HG02588 (cell line): ENCODE measurements around the gene WNT9A.

Source experiments
- ATAC-seq: cut with Tn5 transposase; IDR thresholded peaks from one replicate; pipeline ENCODE4 v1.9.1; 2021; ENCODE audit warnings: mild to moderate bottlenecking, moderate library complexity; ENCODE audit not compliant: unreplicated experiment

Gene WNT9A

DNA sequence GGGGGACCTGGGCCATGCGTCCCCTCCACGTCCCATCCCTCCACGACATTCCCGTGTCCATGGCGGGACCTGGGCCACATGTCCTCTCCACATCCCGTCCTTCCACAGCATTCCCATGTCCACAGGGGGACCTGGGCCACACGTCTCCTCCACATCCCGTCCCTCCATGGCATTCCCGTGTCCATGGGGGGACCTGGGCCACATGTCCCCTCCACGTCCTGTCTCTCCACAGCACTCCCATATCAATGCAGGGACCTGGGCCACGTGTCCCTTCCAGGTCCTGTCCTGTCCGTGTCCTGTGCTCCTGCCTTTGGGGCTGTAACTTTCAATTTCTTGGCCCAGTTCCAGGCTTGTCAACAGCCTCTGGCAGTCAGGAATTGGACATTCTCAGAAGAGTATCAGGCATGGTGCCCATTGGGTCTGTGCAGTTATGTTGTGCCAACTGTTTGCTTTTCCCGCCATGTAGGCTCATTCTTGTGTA lies 47.1 kb downstream of the WNT9A start:
- ATAC-seq, result no peak

DNA sequence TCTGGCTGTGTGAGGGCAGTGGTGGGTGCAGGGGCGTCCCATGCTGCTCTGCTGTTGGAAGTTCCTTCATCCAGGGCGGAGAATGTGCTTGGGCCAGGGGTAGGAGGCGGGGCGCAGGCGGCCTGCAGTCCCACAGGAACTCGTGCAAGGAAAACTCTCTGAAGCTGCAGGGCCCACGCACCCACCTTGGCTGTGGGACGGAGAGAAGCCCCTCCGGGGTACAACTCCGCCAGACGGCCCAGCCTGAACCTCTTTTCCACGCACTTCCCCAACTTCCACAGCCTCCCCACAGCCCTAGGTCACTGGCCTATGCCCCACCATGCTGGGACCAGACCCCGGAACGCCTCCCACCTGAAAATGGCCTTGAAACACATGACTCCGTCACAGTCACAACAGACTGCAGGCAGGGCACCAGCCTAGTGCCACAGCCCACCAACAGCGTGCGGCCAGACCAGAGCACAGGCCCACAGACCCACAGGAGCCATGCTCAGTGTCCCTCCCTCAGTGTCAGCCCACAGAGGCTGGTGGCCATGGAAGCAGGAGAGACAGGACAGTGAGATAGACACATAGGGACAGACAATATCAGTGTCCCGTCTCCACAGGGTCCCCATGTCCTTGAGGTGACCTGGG lies 47.8 kb downstream of the WNT9A start:
- ATAC-seq, result no peak

DNA sequence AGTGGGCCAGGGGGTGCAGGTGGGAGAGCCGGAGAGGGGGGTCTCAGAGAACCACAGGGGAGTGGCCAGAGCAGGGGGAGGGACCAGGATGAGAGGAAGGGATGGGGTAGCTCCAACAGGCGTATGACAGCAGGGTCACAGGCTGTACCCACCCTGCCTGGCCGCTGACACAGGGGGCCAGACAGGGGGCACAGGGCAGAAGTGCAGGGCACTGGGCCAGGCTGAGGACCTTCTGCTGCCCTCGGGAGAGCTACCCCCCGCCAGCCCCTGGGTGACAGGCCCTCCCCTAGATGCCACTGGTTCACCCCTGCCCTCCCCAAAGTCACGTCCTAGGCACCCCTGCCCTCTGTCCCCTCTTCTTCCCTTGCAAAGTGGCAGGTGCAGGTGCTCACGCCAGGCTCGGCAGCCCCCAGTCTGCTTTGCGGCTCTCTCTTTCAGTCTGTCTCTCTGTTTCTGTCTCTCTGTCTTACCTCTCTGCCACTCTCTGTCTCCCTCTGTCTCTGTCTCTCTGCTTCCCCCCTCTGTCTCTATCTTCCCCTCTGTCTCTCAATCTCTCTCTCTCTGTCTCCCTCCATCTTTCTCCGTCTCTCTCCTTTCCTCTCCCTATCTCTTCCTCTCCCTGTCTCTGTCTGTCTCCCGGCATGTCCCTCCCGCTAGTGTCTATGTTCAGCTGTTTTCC lies 48.5 kb downstream of the WNT9A start:
- ATAC-seq, result no peak

DNA sequence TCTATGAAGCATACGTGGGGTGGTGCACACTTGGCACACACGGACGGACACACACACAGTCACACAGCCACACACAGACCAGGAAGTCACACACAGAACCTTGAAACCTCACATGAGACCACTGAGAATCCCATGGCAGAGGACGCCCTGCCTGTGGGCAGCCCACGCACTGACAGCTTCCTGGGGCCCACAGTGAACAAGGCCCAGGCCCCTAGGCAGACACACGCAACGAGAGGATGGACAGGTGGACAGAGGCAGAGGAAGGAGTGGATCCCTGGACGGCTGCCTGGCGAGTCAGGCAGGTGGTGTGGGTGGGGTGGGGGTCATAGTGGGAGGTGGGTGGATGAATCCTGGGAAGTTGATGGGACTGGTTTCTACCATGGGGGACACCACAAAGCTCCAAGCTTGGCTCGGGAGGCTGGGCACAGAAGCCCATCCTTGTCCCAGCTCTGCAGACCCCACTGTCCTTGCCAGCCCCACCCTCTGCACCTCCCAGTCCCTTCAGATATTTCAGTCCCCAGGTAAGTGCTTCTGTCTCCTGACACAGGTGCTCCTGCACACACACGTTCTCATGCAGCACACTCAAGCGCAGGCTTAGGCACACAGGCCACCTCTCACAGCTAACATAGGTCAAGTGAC lies 49.1 kb downstream of the WNT9A start:
- ATAC-seq, result no peak

DNA sequence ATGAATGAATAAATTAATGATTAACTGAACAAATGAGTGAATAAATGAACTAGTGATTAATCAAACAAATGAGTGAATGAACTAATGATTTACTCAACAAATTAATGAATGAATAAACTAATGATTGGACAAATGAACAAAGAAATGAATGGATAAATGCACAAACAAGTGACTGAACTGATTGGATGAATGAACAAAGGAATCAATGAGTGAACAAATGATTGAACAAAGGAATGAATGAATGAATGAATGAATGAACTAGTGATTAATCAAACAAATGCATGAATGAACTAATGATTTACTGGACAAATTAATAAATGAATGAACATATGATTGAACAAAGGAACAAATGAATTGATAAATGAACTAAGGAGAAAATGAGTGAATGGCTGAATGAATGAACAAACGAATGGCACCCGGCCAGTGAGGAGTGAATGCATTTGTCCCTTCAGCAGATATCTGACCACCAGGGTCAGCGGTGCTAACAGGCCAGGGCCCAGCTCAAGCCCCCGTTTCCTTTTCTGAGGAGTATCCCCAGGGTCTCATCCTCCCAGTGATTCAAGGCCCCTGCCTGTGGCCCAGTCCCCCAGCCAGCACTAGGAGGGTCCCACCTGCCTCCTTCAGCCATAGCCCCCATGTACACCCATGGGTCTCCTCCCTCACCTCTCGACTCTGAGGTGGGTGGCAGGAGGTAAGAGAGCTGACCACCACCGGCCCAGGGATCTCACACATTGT lies 49.9 kb downstream of the WNT9A start:
- no peak for ATAC-seq

DNA sequence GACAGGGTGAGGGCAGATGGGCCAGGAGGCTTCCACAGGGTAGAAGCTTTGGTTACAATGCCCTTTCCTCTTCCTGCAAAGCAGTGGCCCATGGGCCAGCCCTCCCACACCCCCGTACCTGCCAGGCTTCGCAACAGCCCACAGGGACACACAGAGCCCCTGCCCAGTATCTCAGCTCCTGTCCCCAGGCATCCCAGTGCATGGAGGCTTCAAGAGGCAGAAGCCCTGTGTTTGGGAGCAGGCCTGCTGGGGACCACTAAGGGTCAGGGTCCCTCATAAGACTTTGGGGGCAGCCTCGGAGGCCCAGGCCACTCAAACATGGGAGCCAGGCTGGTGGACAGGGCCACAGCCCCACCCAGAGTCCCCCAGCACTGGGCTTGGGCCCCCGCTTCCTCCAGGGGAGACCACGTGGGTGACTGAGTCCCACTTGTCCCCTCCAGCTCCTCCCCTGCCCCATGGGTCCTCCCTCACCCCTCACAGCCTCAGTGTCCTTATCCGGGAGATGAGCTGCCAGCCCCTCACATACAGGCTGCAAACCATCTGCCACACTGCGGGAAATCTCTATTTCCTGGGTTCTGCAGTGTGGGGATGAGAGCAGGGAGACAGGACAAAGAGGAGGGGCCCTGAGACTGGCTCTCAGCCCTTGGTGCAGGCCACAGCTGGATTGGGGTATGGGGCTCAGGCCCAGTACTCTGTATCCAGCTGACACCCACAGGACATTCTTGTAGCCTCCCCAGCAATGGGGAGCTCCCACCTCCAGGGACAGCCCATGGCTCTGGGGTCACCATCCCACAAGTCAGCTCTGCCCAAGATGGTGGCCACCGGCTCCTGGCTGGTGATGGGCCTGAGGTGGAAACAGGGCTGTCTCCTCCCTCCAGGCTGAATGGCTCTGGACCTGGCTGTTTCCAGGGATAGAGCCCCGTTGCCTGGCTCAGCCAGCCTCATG lies 50.7 kb downstream of the WNT9A start:
- ATAC-seq, result no peak

DNA sequence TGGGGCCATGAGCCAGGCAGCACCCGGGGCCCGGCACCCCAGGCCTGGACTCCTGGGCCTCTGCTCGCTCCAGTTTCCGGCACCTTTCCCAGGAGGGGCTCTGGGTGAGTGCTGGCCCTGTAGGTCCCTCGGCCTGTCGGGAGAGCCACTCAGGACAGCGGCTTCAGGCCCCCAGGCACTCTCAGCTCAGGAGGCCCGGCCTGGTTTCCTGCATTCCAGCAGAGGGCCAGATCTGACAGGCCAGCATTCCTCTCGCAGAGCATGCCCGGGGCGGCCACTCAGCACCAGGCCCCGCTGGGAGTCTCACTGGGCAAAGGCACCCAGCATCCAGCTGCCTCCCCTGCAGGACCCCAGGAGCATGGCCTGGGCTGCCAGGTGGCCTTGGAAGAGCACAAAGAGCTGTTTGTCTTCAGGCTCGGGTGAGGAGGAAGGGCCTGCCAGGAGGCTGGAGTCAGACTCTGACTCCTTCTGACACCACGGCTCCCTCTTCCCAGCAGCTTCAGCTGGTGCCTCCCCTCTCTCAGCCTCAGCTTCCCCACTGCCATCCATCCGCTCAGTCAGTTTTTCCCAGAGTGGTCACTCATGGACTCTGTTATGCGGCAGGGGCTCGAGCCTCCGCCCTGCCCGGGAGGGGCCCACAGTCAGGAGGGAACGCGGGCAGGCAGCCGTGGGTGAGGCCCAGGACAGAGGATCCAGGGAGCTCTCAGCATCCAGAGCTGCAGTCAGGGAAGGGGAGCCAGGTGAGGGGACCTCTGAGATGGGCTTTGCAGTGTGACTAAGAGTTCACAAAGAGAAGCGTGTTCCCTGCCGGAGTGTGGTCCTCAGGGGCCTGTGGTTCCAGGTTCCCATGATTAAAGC lies 51.7 kb downstream of the WNT9A start:
- ATAC-seq, result no peak

DNA sequence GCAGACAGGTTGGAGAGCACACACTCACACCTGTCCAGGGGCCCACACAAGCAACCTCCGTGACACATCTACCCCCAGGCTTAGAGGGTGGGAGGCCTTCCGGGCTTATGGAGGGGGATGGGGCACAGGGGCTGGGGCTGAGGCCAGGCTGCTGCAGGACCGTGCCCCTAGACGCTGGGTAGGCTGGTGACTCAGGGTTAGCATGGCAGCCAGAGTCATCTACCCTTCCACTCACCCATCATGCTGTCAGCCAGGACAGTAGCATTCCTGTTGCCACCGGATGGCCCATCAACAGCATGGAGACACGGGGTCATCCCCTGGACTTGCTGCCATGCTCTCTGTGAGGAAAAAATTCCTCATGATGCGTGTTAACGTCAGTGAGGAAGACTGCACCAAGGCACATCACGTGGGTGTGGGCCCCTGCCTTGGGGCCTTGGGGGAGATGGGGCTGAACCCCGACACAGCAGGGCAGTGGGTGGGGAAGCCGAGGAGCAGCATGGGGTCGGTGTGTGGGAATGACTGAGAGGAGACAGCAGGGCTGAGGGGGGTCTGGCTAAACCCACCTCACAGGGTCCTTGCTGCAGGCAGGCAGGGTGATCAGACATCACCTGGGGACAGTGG lies 52.8 kb downstream of the WNT9A start:
- ATAC-seq, result no peak

DNA sequence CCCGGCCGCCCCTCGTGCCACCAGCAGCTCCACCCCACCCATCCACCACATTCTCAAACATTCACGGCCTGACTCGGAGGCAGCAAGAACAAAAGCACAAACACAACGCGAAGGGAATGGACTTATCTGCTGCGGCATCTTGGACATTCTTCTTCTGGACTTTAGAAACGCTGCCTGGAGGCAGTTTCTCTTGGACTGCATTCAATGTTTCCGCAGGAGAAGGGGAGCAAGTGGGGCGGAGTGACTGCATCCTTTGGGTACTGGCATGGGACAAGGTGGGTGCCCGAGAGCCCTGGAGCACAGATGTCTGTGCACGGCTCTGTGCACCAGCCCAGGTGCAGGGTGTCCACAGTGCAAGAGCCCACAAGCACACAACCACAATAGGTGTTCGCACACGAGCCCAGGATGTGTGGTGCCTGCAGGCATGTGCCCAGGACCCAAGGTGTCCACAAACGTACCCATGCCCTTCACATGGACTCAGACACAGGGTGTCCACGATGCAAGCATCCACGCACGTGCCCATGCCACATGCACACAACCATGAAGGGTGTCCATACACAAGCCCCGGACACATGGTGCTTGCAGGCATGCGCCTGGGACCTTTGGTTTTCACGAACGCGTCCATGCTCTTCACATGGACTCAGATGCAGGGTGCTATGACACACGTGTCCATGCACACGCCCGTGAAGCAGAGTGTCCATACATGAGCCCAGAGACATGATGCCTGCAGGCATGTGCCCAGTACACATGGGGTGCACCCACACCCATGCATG lies 53.6 kb downstream of the WNT9A start:
- no peak for ATAC-seq

DNA sequence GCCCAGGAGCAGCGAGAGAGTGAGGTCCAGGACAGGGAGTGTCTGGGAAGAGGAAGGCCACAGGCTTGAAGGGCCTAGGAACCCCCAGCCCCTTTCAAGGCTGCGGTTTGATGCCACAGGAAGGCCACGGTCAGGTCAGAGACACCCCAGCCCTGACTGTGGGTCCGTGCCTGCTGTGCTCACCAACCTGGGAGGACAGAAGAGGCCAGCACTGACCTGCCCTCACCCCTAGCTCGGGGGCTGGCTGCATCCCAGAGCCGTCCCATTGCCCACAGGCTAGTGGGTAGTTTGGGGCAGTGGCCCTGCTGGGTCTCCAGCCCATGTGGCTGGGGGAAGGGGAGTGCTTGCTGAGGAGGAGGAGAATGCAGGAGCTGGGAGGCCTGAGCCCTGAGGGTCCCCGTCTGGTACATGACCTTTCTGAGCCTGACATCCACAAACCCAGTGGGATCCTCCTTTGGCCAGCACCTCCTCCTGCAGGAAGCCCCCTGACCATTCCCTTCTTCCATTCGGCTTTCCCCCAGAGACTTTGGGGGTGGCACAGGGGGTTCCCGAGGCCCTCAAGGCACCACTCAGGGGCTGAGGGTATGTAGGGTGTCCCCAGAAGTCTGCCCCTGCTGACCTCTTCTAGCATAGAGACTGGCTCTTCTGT lies 54.3 kb downstream of the WNT9A start:
- no peak for ATAC-seq

DNA sequence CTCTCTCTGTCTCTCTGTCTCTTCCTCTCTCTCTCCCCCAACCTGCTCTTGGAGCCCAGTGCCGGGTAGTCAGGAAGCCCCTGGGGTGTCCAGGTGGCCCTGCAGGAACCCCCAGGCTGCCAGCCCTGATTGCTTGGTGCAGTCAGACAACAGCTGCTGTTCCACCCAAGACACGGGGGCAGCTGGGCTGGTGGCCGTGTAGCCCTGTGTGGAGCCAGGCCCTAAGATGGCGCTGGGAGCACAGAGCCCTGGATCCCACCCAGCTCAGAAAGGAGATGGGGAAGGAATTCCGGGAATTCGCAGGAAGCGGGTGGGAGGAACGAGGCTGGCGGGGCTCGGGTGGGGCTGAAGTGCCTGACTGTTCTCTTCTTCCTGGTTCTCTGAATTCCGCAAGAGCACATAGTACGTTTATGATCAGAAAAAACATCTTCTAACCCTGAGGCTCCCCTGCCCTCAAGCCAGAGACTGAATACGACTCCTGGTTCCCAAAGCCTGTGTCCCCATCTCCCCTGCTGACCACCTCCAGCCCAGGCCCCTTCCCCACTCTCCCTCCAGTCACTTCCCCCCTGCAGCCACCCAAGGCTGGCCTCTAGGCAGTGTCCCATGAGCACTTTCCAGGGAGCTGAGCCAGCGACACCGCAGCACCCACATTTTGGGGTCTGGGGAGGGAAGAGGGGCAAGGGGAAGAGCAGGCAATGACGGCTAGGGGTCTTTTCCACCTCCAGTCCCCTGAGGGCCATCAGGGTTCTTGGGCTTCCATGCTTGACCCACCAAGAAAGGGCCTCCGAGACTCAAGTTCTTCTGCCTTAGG lies 55.0 kb downstream of the WNT9A start:
- ATAC-seq, result no peak

DNA sequence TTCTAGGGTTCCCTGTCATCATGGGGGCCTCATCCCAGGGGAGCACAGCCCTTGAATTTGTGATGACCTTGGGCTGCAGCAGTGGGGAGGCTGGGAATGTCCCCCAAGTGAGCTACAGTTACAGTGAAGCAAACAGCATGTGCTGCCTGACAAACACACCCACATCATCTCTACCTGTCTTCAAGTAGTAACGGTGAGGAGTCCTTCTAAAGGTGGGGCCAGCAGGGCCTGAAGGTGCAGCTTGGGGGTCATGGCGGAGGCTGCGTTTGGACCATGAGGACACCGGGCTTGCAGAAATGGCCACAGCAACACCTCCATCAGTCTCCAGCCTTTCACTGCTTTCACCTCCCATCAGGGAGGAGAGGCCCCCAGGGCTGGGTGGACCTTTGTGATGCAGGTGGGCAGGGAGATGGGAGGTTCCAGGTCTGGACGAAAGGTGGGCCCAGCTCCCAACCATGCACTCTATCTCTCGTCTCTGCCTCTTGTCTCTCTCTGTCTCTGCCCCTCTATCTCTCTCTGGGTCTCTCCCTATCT lies 55.7 kb downstream of the WNT9A start:
- ATAC-seq, result no peak

DNA sequence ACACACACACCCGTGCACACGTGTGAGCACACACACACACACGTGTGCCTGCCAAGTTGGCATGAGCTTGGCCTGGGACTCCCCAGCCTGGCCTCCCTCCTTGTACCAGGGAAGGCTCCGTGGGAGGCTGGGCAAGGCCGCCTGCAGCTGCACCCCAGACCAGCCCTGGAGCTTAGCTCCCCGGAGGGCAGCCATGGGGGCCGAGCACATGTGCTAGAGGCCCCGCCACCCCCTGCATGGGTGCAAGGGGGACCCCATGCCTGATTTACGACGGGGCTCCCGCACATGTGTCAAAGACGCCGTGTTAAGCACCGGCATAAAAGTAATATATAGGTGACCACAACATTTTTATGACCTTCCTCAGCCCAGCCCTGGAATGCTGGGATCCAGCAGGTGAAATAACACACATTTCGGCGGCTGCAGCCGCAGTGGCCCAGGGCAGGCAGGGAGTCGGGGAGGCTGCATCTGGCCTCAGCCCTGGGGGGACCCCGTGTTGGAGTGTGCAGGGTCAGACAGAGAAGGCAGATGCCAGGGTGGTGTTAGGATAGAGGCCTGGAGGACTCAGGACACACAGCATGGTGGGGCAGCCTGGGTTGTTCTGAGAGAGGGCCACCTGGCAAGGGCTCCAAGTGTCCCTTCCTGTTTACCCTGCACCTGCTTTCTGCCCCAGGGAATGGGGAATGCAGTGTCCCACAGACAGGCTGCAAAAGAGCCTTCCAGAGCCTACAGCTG lies 56.3 kb downstream of the WNT9A start:
- ATAC-seq, result no peak

DNA sequence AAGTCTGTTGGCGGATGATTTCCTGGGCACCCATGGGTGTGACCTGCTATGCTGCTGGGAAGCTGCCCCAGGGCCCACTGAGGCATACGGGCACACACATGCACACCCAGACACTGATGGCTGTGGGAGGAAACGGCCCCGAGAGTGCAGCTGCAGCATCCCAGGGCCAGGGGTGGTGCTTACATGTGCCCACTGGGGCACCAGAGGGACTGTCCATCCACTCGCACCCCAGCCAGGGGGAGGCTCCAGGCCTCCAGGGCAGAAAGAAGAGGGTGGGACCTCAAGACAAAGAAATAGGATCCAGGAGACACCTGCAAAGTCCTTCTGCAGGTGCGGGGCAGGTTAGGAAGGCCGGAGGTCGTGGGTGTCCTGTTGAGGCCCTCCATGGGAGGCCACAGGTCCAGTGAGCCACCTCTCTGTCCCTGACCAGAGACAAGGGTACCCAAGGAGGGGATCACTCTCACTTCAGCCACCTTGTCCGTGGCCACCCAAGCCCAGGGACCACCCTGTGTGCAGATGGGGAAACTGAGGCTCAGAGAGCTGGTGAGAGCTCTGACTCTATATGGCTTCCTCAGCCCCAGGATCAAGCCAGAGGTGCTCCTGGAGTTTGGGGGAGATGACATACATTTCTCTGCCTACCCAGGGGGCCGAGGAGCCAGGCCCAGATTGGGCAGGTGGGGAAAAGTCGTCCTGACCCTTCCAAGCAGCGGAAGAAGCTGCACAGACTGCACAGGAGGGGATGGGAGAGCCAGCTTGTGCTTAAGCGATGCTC lies 57.1 kb downstream of the WNT9A start:
- ATAC-seq, result no peak

DNA sequence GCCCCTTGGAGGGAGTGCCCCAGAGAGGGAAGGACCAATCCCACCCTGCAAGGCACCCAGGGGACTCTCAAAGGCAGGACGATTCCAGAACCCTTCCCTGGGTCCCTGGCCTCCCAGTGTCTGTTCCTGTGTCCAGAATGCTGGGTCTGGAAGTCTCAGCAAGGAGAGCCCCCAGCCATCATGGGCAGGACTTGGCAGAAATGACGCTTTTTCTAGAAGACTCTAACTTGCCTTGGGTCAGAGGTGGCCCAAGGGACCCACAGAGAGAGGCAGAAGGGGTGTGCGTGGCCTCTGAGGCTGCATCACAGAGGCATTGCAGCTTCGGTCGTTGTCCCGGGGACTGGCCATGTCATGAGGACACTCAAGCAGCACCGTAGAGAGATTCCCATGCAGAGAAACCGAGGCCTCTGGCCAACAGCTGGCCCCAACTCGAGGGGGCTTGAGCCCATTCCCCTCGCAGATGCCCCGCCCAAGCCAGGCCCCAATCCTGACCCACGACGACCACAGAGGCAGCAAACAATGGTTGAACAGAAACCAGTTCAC lies 57.8 kb downstream of the WNT9A start:
- ATAC-seq, result no peak
